ENCODE data around the gene GDPD3. TPM values are rescaled to one million over a fixed set of nuclear protein-coding genes. Genes with fewer than 3 reads are reported as not detected.

Gene GDPD3
- total and polyA plus RNA-seq, 10 of the 15 experiments (the other 5 are each of a cell fraction or from before 2014, with no cell fraction given) = 0.29 to 3.3 (median 0.97) TPM

- ChIA-PET SMC1A (ENCODE audit: uncharacterized antibody, unreplicated experiment) (no interaction called here), RAD21 (ENCODE audit: unreplicated experiment) (interaction anchor here (0.9 kb wide), 1 partner anchor 268 kb away, joined by 3 read pairs; no protein-coding TSS in a partner anchor)
- BruUV-seq (replicated peaks) = no TSS peak
- TF ChIP-seq TBL1XR1 (IDR thresholded peaks at IDR 0.05; ENCODE audit: low read depth, low read length) (no peak), RAD51 (IDR thresholded peaks at IDR 0.05) (no peak), FOS (IDR thresholded peaks at IDR 0.05; ENCODE audit: borderline replicate concordance, extremely low read depth, insufficient read length) (no peak), HSF1 (IDR thresholded peaks at IDR 0.05; ENCODE audit: low read depth, low read length) (no peak), HDGF (IDR thresholded peaks at IDR 0.05) (no peak), FOXK2 (IDR thresholded peaks at IDR 0.05) (no peak), ZNF687 (IDR thresholded peaks at IDR 0.05) (no peak), CHD4 (IDR thresholded peaks at IDR 0.05) (no peak), SMAD1 (IDR thresholded peaks at IDR 0.05; ENCODE audit: low read depth, partially characterized antibody) (no peak), KLF5 (IDR thresholded peaks at IDR 0.05; ENCODE audit: partially characterized antibody) (no peak), E4F1 (IDR thresholded peaks at IDR 0.05; ENCODE audit: borderline replicate concordance, partially characterized antibody) (no peak)
- TF ChIP-seq, protein P1, sequence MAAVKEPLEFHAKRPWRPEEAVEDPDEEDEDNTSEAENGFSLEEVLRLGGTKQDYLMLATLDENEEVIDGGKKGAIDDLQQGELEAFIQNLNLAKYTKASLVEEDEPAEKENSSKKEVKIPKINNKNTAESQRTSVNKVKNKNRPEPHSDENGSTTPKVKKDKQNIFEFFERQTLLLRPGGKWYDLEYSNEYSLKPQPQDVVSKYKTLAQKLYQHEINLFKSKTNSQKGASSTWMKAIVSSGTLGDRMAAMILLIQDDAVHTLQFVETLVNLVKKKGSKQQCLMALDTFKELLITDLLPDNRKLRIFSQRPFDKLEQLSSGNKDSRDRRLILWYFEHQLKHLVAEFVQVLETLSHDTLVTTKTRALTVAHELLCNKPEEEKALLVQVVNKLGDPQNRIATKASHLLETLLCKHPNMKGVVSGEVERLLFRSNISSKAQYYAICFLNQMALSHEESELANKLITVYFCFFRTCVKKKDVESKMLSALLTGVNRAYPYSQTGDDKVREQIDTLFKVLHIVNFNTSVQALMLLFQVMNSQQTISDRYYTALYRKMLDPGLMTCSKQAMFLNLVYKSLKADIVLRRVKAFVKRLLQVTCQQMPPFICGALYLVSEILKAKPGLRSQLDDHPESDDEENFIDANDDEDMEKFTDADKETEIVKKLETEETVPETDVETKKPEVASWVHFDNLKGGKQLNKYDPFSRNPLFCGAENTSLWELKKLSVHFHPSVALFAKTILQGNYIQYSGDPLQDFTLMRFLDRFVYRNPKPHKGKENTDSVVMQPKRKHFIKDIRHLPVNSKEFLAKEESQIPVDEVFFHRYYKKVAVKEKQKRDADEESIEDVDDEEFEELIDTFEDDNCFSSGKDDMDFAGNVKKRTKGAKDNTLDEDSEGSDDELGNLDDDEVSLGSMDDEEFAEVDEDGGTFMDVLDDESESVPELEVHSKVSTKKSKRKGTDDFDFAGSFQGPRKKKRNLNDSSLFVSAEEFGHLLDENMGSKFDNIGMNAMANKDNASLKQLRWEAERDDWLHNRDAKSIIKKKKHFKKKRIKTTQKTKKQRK (IDR thresholded peaks at IDR 0.05; ENCODE audit: low read depth, low read length) = no peak
Measured at GRCh38 chr16:30141750-30142149, 28.4 kb upstream of the GDPD3 start.

More at GRCh38 chr16:30141750-30142149, 28.4 kb upstream of the GDPD3 start:
- H4K20me1 ChIP-seq (ENCODE audit: control insufficient read depth, insufficient read depth) = no peaks in the 10 kb centered on the region
- ChIA-PET CTCF (interaction anchor here (0.7 to 2.8 kb wide), 5 partner anchors 26 to 267 kb away, joined by 3 to 25 read pairs (median 8); partner anchors contain the start of genes TBX6 and ZNF771), POLR2A (interaction anchor here (0.6 to 1.7 kb wide), 2 partner anchors 13 to 49 kb away, joined by 3 to 4 read pairs; no protein-coding TSS in a partner anchor)
- H3K36me3 ChIP-seq (ENCODE audit: control insufficient read depth in 2 of 2, insufficient read depth in 2 of 2, low read length in 1 of 2) = no peaks in the 10 kb centered on the region
- H3K4me2 ChIP-seq (ENCODE audit: control insufficient read depth, insufficient read depth) = no peak overlapping the region
- H3K4me3 ChIP-seq = no peak overlapping the region
- H3K27ac ChIP-seq (ENCODE audit: control insufficient read depth, insufficient read depth) = no peak overlapping the region
- no peaks in the 10 kb centered on the region for H3K9me3 ChIP-seq (replicated peaks; ENCODE audit: control insufficient read depth, insufficient read depth, low read length)
- H3K4me1 ChIP-seq (ENCODE audit: control insufficient read depth, insufficient read depth, low read length) = peaks cover 6% of the 10 kb centered on the region; the same call in 1 of the 2 replicates
- intact Hi-C loops (cut with micrococcal nuclease; ENCODE audit: unreplicated experiment) (no loop called here), in situ Hi-C loops (cut with MboI) (no loop called here)
- H2AFZ ChIP-seq (ENCODE audit: control insufficient read depth, low read depth, low read length) = no peak overlapping the region
- H3K9ac ChIP-seq (ENCODE audit: control insufficient read depth, insufficient read depth, low read length) = no peak overlapping the region
- ATAC-seq = no peak; the same call in 1 of the 3 replicates
- WGBS (ENCODE audit: insufficient coverage, insufficient replicate concordance, low lambda C conversion rate, missing lambda C conversion rate) = 55% methylated on average over 2 of the region's 2 CpGs
- no peak for DNase-seq (ENCODE audit: low read depth, low spot score)
- H3K79me2 ChIP-seq (ENCODE audit: control insufficient read depth, insufficient read depth, low read length) = no peaks in the 10 kb centered on the region
- H3K27me3 ChIP-seq (replicated peaks in 1 of 2; ENCODE audit: control insufficient read depth in 2 of 2, insufficient read depth in 2 of 2, low read length in 1 of 2) = no peaks in the 10 kb centered on the region
- no peak for FAIRE-seq
